ENCODE data around the gene ABCA3. TPM values are rescaled to one million over a fixed set of nuclear protein-coding genes. Genes with fewer than 3 reads are reported as not detected.

ABCA3 gene
- total RNA-seq, 1 donor = 1.4 TPM

GRCh38 chr16:2383501-2383900, 43.0 kb upstream of the ABCA3 start:
- no peak for TF ChIP-seq CTCF (IDR thresholded peaks at IDR 0.05; ENCODE audit: extremely low read depth, low read depth, low read length)
- Histone ChIP-seq H3K27ac (ENCODE audit: low read depth, low read length) (no peak overlapping the region), H3K9me3 (ENCODE audit: low read depth, low read length) (no peaks in the 10 kb centered on the region), H2AFZ (ENCODE audit: low read length) (no peak overlapping the region), H3K27me3 (ENCODE audit: insufficient read depth, low read length) (peaks cover 20% of the 10 kb centered on the region), H3K4me3 (ENCODE audit: insufficient read depth, low read length) (no peak overlapping the region), H3K36me3 (ENCODE audit: insufficient read depth, low read length) (no peaks in the 10 kb centered on the region), H3K4me1 (ENCODE audit: insufficient read depth, low read length) (no peaks in the 10 kb centered on the region), H3K79me2 (ENCODE audit: insufficient read depth, low read length) (no peaks in the 10 kb centered on the region), H3K4me2 (ENCODE audit: insufficient read depth, low read length) (no peak overlapping the region), H4K20me1 (ENCODE audit: insufficient read depth, low read length) (no peaks in the 10 kb centered on the region)
- no peak for DNase-seq (ENCODE audit: insufficient read length, low spot score, missing footprints)

- no peaks in the 10 kb centered on the region for H3K36me3 ChIP-seq (ENCODE audit: insufficient read depth, low read length)
- no peak overlapping the region for H3K27ac ChIP-seq (ENCODE audit: low read depth, low read length)
- H3K27me3 ChIP-seq (ENCODE audit: insufficient read depth, low read length) = peaks cover 10% of the 10 kb centered on the region
- H3K4me3 ChIP-seq (ENCODE audit: insufficient read depth, low read length) = no peak overlapping the region
- H3K9me3 ChIP-seq (ENCODE audit: low read depth, low read length) = no peaks in the 10 kb centered on the region
- H3K79me2 ChIP-seq (ENCODE audit: insufficient read depth, low read length) = no peaks in the 10 kb centered on the region
- DNase-seq (ENCODE audit: insufficient read length, low spot score, missing footprints) = no peak
- TF ChIP-seq CTCF (IDR thresholded peaks at IDR 0.05; ENCODE audit: extremely low read depth, low read depth, low read length) = no peak
- H4K20me1 ChIP-seq (ENCODE audit: insufficient read depth, low read length) = no peaks in the 10 kb centered on the region
- H2AFZ ChIP-seq (ENCODE audit: low read length) = no peak overlapping the region
- no peak overlapping the region for H3K4me2 ChIP-seq (ENCODE audit: insufficient read depth, low read length)
- peaks cover 8% of the 10 kb centered on the region for H3K4me1 ChIP-seq (ENCODE audit: insufficient read depth, low read length)
Measured at GRCh38 chr16:2374644-2375043, 34.1 kb upstream of the ABCA3 start.

- Histone ChIP-seq H3K27me3 (ENCODE audit: insufficient read depth, low read length) (peaks cover 8% of the 10 kb centered on the region), H2AFZ (ENCODE audit: low read length) (no peak overlapping the region)
- no peak for TF ChIP-seq CTCF (IDR thresholded peaks at IDR 0.05; ENCODE audit: extremely low read depth, low read depth, low read length)
Measured at GRCh38 chr16:2373176-2373575, 32.6 kb upstream of the ABCA3 start.

GRCh38 chr16:2372684-2373083, 32.2 kb upstream of the ABCA3 start:
- H3K27ac ChIP-seq (ENCODE audit: low read depth, low read length) = no peak overlapping the region
- H3K4me3 ChIP-seq (ENCODE audit: insufficient read depth, low read length) = no peak overlapping the region
- H3K36me3 ChIP-seq (ENCODE audit: insufficient read depth, low read length) = no peaks in the 10 kb centered on the region
- no peak for TF ChIP-seq CTCF (IDR thresholded peaks at IDR 0.05; ENCODE audit: extremely low read depth, low read depth, low read length)
- no peaks in the 10 kb centered on the region for H4K20me1 ChIP-seq (ENCODE audit: insufficient read depth, low read length)
- H2AFZ ChIP-seq (ENCODE audit: low read length) = no peak overlapping the region
- DNase-seq (ENCODE audit: insufficient read length, low spot score, missing footprints) = no peak
- no peaks in the 10 kb centered on the region for H3K9me3 ChIP-seq (ENCODE audit: low read depth, low read length)
- peaks cover 8% of the 10 kb centered on the region for H3K27me3 ChIP-seq (ENCODE audit: insufficient read depth, low read length)
- peaks cover 8% of the 10 kb centered on the region for H3K4me1 ChIP-seq (ENCODE audit: insufficient read depth, low read length)
- H3K4me2 ChIP-seq (ENCODE audit: insufficient read depth, low read length) = no peak overlapping the region
- no peaks in the 10 kb centered on the region for H3K79me2 ChIP-seq (ENCODE audit: insufficient read depth, low read length)

More at GRCh38 chr16:2373176-2373575, 32.6 kb upstream of the ABCA3 start:
- H3K27ac ChIP-seq (ENCODE audit: low read depth, low read length) = no peak overlapping the region
- H3K4me3 ChIP-seq (ENCODE audit: insufficient read depth, low read length) = no peak overlapping the region
- H3K79me2 ChIP-seq (ENCODE audit: insufficient read depth, low read length) = no peaks in the 10 kb centered on the region
- H3K4me1 ChIP-seq (ENCODE audit: insufficient read depth, low read length) = peaks cover 8% of the 10 kb centered on the region
- no peaks in the 10 kb centered on the region for H3K36me3 ChIP-seq (ENCODE audit: insufficient read depth, low read length)
- no peaks in the 10 kb centered on the region for H4K20me1 ChIP-seq (ENCODE audit: insufficient read depth, low read length)
- no peak for DNase-seq (ENCODE audit: insufficient read length, low spot score, missing footprints)
- no peak overlapping the region for H3K4me2 ChIP-seq (ENCODE audit: insufficient read depth, low read length)
- no peaks in the 10 kb centered on the region for H3K9me3 ChIP-seq (ENCODE audit: low read depth, low read length)
